ENCODE measurements around the gene INPP5A.

GRCh38 chr10:132714986-132715775, 177.6 kb downstream of the INPP5A start:
- TF ChIP-seq CTCF (conservative IDR thresholded peaks at IDR 0.05; ENCODE audit: low read depth, low read length) (no peak), EZH2 (IDR thresholded peaks at IDR 0.05; ENCODE audit: low read length, unreplicated experiment) (no peak), EZH2phosphoT487 (IDR thresholded peaks at IDR 0.05; ENCODE audit: borderline replicate concordance, low read length) (no peak)

All from PC-3 (cell line).